SK-N-SH treated with all-trans-retinoic acid at 6 μM for 48 hours (cell line): ENCODE measurements around the gene LPGAT1.

ENCODE experiments used
- GLIS3 ChIP-seq: fragments of 250-450 bp; sonication (Bioruptor Pico); IDR thresholded peaks from 2 replicates; pipeline ENCODE4 v1.5.0; 2020; ENCODE audit warnings: mild to moderate bottlenecking, moderate library complexity
- TOX ChIP-seq: fragments of 250-450 bp; sonication (Bioruptor Pico); IDR thresholded peaks from 2 replicates; pipeline ENCODE4 v1.8.0; 2021; ENCODE audit warnings: mild to moderate bottlenecking, moderate library complexity, borderline replicate concordance
- ZFP3 ChIP-seq: fragments of 250-450 bp; sonication (Bioruptor Pico); IDR thresholded peaks from 2 replicates; pipeline ENCODE4 v1.5.0; 2020; ENCODE audit warnings: mild to moderate bottlenecking, moderate library complexity
- TF ChIP-seq, protein P1 (sequence below): fragments of 250-450 bp; sonication (Bioruptor Pico); IDR thresholded peaks from 2 replicates; pipeline ENCODE4 v1.8.0; 2020; ENCODE audit warnings: mild to moderate bottlenecking, moderate library complexity, borderline replicate concordance
- TF ChIP-seq, protein P2 (sequence below): fragments of 250-450 bp; sonication (Bioruptor Pico); IDR thresholded peaks from 2 replicates; pipeline ENCODE4 v1.8.0; 2021; ENCODE audit warnings: low read depth, mild to moderate bottlenecking, moderate library complexity, borderline replicate concordance

DNA sequence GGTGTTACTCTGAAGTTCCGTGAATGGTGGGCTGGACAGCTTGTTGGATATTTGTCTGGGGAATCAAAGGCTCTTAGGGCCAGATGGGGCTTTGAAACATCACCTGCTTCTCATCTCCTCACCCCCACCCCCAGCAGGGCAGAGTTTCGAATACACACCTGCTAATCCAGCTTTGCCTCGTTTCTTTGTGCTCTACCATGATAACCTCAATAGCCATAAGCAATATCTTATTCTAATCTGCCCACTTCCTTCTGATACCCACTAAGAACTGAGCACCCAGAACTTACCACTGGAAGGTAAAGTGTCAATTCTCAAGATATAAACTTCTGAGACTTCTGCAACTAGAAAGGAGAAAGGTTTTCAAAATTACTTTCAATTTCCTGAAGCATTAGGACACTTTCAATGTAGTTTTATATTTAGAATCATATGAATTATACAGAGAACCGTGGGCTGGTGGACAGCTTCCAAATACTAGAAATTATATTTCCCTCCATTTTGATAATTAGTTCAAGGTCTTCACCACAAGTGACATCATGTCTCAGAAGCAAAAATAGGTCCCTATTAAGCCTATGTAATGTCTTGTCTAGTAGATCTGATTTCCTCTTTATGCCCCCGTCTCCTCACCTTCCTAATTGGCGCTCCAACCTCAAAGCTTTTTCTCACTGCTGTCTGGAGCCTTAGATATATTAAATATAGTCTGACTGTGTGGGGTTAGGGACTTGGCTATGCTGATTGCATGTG lies 90.7 kb downstream of the LPGAT1 start:
- TF ChIP-seq, protein P1, sequence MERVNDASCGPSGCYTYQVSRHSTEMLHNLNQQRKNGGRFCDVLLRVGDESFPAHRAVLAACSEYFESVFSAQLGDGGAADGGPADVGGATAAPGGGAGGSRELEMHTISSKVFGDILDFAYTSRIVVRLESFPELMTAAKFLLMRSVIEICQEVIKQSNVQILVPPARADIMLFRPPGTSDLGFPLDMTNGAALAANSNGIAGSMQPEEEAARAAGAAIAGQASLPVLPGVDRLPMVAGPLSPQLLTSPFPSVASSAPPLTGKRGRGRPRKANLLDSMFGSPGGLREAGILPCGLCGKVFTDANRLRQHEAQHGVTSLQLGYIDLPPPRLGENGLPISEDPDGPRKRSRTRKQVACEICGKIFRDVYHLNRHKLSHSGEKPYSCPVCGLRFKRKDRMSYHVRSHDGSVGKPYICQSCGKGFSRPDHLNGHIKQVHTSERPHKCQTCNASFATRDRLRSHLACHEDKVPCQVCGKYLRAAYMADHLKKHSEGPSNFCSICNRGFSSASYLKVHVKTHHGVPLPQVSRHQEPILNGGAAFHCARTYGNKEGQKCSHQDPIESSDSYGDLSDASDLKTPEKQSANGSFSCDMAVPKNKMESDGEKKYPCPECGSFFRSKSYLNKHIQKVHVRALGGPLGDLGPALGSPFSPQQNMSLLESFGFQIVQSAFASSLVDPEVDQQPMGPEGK (CRISPR knock-in tag), result no peak
- TF ChIP-seq TOX (no peak), ZFP3 (CRISPR knock-in tag) (no peak), GLIS3 (CRISPR knock-in tag) (no peak)
- TF ChIP-seq, protein P2, sequence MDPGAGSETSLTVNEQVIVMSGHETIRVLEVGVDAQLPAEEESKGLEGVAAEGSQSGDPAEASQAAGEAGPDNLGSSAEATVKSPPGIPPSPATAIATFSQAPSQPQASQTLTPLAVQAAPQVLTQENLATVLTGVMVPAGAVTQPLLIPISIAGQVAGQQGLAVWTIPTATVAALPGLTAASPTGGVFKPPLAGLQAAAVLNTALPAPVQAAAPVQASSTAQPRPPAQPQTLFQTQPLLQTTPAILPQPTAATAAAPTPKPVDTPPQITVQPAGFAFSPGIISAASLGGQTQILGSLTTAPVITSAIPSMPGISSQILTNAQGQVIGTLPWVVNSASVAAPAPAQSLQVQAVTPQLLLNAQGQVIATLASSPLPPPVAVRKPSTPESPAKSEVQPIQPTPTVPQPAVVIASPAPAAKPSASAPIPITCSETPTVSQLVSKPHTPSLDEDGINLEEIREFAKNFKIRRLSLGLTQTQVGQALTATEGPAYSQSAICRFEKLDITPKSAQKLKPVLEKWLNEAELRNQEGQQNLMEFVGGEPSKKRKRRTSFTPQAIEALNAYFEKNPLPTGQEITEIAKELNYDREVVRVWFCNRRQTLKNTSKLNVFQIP, result no peak
